Stomach (tissue), 9 donors: ENCODE data around the gene PCK2. TPM values are rescaled to one million over a fixed set of nuclear protein-coding genes. Genes with fewer than 3 reads are reported as not detected.

Experiments used
- DNase-seq, 2 donors: peaks; one replicate each; pipeline versions ENCODE4 v3.0.0 to v3.0.0-alpha.2; 2013 to 2019
- H3K27ac ChIP-seq, 5 donors: fragments of 200-600 bp in 4 of 5; sonication (generic) in 4 of 5; one replicate each; pipeline ENCODE4 v1.5.1; 2013 to 2019; ENCODE audit warnings: mild to moderate bottlenecking in 1 of 5, moderate library complexity in 1 of 5
- H3K27me3 ChIP-seq, 3 donors: fragments of 200-600 bp; sonication (generic); one replicate each; pipeline ENCODE4 v1.5.1; 2017 to 2019; ENCODE audit warnings: mixed run types in 1 of 3
- H3K36me3 ChIP-seq, 4 donors: fragments of 200-600 bp; sonication (generic); 1 replicate in 3 of 4; 2 replicates in 1 of 4; pipeline ENCODE4 v1.5.1; 2016 to 2019
- H3K4me1 ChIP-seq, 4 donors: fragments of 200-600 bp; sonication (generic); one replicate each; pipeline ENCODE4 v1.5.1; 2016 to 2019
- H3K4me3 ChIP-seq, 4 donors: fragments of 200-600 bp; sonication (generic) in 3 of 4; one replicate each; pipeline ENCODE4 v1.5.1; 2016 to 2019; ENCODE audit warnings: mild to moderate bottlenecking in 1 of 4
- H3K9me3 ChIP-seq, 4 donors: fragments of 200-600 bp; sonication (generic); one replicate each; pipeline ENCODE4 v1.5.1; 2016 to 2019
- EP300 ChIP-seq: sonication (generic); formaldehyde crosslinking; IDR thresholded peaks from one replicate; pipeline ENCODE4 v1.6.1; 2017; ENCODE audit warnings: antibody characterized with exemption
- POLR2A ChIP-seq, 4 donors: fragments of 450-650 bp; IDR thresholded peaks; one replicate each; pipeline ENCODE4 v1.6.1; 2016; ENCODE audit warnings: antibody characterized with exemption in 4 of 4, control low read depth in 2 of 4, mild to moderate bottlenecking in 1 of 4, moderate library complexity in 1 of 4
- POLR2AphosphoS5 ChIP-seq, 3 donors: sonication (generic); formaldehyde crosslinking; IDR thresholded peaks; one replicate each; pipeline ENCODE4 v1.6.1; 2016; ENCODE audit warnings: antibody characterized with exemption in 3 of 3
- WGBS, 5 donors: extraction: QIAGEN DNeasy Blood & Tissue Kit in 3 of 5; methylation state at CpG; one replicate each; pipeline versions ENCODE4 v1.1.5 to v1.1.7; 2013 to 2018; 5-methylcytosine and 5-hydroxymethylcytosine counted together
- intact Hi-C: fragments of 100-400 bp; cut with DNase I; formaldehyde crosslinking; loops from one replicate; pipeline ENCODE4 v1.15.1; 2023; ENCODE audit warnings: low total_unique reads
- polyA plus RNA-seq, 3 donors: library from polyadenylated mRNA; stranded (reverse); fragments of 200-250 nt; gene quantifications; one replicate each; pipeline ENCODE4 v1.2.3, GENCODE V29; 2013
- total RNA-seq, 5 donors: library from RNA; depleted of rRNA; stranded (reverse); fragments of >200 nt; gene quantifications; one replicate each; pipeline versions ENCODE4 v1.1.0 to v1.2.3, GENCODE V29; 2014 to 2016
- TF ChIP-seq, protein P1 (sequence below), 7 experiments: fragments of 450-650 bp in 4 of 7; fragments of 200-600 bp in 3 of 7; sonication (generic) in 3 of 7; IDR thresholded peaks; one replicate each; pipeline ENCODE4 v1.5.1; 2016 to 2019; ENCODE audit warnings: antibody characterized with exemption in 7 of 7, control low read depth in 2 of 7, mild to moderate bottlenecking in 1 of 7
- donor health status: healthy with polysubstance abuse.
- donor health status: Bipolar disorder and iron deficiency.
- donor health status: healthy.

Gene PCK2
- total and polyA plus RNA-seq, 8 donors: 2.3 to 168 (median 14.6) TPM

DNA sequence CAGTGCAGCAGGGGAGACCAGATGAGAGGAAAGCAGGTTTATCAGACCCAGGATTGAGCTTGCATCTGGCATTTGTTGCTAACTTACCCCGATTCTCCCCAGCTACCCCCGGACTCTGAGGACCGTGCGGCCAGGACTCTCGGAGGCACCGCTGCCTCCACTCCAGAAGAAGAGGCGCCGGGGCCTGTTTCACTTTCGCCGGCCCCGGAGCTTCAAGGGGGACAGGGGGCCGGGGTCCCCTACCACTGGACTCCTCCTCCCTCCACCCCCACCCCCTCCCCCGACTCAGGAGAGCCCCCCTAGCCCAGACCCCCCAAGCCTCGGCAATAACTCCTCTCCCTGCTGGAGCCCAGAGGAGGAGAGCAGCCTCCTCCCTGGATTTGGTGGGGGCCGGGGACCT lies 29.3 kb upstream of the PCK2 start:
- Histone ChIP-seq H3K27me3 (no peaks in the 10 kb centered on the region), H3K27ac (no peak overlapping the region), H3K36me3 (no peaks in the 10 kb centered on the region), H3K4me1 (no peaks in the 10 kb centered on the region), H3K9me3 (no peaks in the 10 kb centered on the region), H3K4me3 (no peak overlapping the region)
- WGBS, 5 donors: 82 to 89% (median 87%) methylated on average over 13 to 15 of the region's 15 CpGs
- intact Hi-C loops: no loop called here
- DNase-seq: no peak
- TF ChIP-seq, protein P1, sequence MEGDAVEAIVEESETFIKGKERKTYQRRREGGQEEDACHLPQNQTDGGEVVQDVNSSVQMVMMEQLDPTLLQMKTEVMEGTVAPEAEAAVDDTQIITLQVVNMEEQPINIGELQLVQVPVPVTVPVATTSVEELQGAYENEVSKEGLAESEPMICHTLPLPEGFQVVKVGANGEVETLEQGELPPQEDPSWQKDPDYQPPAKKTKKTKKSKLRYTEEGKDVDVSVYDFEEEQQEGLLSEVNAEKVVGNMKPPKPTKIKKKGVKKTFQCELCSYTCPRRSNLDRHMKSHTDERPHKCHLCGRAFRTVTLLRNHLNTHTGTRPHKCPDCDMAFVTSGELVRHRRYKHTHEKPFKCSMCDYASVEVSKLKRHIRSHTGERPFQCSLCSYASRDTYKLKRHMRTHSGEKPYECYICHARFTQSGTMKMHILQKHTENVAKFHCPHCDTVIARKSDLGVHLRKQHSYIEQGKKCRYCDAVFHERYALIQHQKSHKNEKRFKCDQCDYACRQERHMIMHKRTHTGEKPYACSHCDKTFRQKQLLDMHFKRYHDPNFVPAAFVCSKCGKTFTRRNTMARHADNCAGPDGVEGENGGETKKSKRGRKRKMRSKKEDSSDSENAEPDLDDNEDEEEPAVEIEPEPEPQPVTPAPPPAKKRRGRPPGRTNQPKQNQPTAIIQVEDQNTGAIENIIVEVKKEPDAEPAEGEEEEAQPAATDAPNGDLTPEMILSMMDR (IDR thresholded peaks at IDR 0.05): no peak
- no peak for TF ChIP-seq POLR2A (IDR thresholded peaks at IDR 0.05)
- TF ChIP-seq POLR2AphosphoS5 (IDR thresholded peaks at IDR 0.05): no peak
- TF ChIP-seq EP300: no peak

DNA sequence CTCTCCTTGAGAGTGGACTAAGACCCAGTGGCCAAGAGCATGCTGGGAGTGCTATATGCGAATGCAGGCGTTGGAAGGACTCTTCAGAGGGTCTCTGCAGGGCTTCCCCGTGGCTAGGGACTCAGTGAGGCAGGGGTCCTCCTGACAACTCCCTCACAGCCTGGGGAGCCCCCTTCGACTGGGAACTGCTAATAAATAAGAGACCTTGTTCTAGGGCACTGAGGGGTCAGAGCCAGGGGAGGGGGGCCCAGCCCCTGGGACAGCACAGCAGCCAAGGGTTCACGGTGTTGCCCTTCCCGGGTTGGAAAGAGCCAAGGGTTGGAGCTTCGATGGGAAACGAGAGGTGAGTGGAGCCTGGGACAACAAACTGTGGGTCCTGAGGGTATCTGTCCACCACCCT lies 28.7 kb upstream of the PCK2 start:
- Histone ChIP-seq H3K4me1 (no peaks in the 10 kb centered on the region), H3K27ac (no peak overlapping the region), H3K4me3 (no peak overlapping the region), H3K27me3 (no peaks in the 10 kb centered on the region), H3K36me3 (no peaks in the 10 kb centered on the region), H3K9me3 (no peaks in the 10 kb centered on the region)
- intact Hi-C loops: no loop called here
- 66 to 79% (median 75%) methylated on average over 8 of the region's 8 CpGs for WGBS, 5 donors
- TF ChIP-seq POLR2A (IDR thresholded peaks at IDR 0.05): no peak
- TF ChIP-seq POLR2AphosphoS5 (IDR thresholded peaks at IDR 0.05): no peak
- TF ChIP-seq, protein P1 (IDR thresholded peaks at IDR 0.05): no peak
- TF ChIP-seq EP300: no peak
- DNase-seq: no peak

DNA sequence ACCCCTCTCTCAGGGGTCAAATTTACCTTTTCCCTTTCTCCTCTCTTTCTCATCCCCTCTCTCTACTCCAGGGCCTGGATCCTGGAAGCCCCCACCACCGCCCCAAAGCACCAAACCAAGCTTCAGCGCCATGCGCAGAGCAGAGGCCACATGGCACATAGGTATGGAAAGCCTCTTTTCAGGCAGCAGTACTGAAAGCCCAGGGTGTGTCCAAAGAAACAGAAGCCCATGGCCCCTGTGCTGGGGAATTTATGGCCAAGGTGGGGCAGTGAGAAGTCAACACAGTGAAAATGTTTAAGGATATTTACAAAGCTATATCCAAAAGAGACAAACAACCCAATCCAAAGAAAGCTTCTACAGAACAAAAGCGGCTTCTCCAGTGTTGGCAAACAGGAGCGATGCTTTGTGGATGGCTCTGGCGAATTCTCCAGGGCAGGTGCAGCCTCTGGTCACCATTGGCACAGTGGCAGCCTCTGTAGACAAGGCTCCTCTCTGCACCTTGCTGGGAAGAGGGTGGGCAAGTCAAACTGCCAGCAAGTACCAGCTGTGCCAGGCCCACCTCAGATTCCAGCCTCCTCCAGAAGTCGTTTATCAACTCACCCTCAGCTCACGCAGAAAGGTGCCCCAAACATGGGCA lies 27.5 kb upstream of the PCK2 start:
- intact Hi-C loops: no loop called here
- Histone ChIP-seq H3K4me1 (peaks cover 2 to 6% (median 4%) of the 10 kb centered on the region in 4 donors), H3K36me3 (no peaks in the 10 kb centered on the region), H3K27ac (no peak overlapping the region), H3K27me3 (peaks cover 0 to 6% (median 0%) of the 10 kb centered on the region in 3 donors), H3K4me3 (no peak overlapping the region), H3K9me3 (no peaks in the 10 kb centered on the region)
- WGBS, 5 donors: 80 to 85% (median 82%) methylated on average over 8 of the region's 8 CpGs
- TF ChIP-seq POLR2A (IDR thresholded peaks at IDR 0.05): no peak
- TF ChIP-seq, protein P1 (IDR thresholded peaks at IDR 0.05): no peak
- TF ChIP-seq EP300: no peak
- no peak for TF ChIP-seq POLR2AphosphoS5 (IDR thresholded peaks at IDR 0.05)
- no peak for DNase-seq

DNA sequence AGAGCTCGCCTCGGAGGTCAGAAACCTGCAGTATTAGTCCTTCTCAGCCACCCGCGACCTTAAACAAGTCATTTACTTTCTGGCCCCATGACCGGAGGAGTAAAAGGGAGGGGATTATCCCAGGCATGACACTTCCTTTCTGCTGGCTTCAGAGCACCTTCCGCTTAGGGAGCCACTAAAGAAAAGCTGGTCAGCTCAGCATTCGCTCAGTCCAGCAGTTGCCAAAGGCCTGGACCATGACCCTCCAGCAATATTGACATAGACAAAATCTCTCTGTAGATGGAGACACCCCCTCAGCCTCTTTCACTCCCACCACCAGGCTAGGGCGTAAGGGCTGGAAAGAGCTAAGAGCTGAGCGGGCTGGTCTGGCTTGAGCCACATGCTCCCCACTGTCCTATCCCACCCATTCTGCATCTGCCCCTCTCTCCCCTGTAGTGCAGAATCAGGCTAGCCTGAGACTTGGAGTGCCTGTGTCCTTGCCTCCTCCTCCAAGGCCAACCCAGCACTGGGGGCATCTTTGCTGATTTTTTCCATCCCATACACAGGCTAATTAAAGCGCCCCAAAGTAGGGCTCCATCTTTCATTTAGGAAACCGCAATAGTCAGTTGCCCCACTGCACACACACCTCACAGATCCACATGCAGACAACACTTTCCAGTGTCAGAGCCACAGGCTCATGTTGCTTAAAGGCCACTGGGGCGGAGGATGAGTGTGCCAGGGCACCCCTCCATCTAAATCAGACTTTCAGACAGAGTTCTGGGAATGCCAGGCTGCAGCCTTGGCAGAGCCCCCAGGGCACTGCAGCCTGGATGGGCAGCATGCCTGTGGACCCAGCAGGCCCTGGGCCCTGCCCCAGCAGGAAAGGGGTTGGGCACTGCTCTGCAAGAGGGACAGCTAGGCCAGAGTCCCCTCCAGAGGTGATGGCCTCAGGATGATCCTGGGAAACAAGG lies 26.7 kb upstream of the PCK2 start:
- intact Hi-C loops: no loop called here
- H3K9me3 ChIP-seq: no peaks in the 10 kb centered on the region
- peaks cover 3 to 13% (median 12%) of the 10 kb centered on the region in 4 donors for H3K4me1 ChIP-seq
- no peak overlapping the region for H3K27ac ChIP-seq
- 83 to 90% (median 87%) methylated on average over 12 of the region's 12 CpGs for WGBS, 5 donors
- H3K27me3 ChIP-seq: peaks cover 0 to 14% (median 0%) of the 10 kb centered on the region in 3 donors
- DNase-seq: no peak
- no peaks in the 10 kb centered on the region for H3K36me3 ChIP-seq
- no peak for TF ChIP-seq POLR2AphosphoS5 (IDR thresholded peaks at IDR 0.05)
- no peak for TF ChIP-seq POLR2A (IDR thresholded peaks at IDR 0.05)
- TF ChIP-seq, protein P1 (IDR thresholded peaks at IDR 0.05): no peak
- no peak for TF ChIP-seq EP300
- no peak overlapping the region for H3K4me3 ChIP-seq
